HG03064 (cell line): ENCODE measurements around the gene BEND7.

Experiments used
- ATAC-seq: cut with Tn5 transposase; IDR thresholded peaks from one replicate; pipeline ENCODE4 v1.9.1; 2021; ENCODE audit warnings: low read depth; ENCODE audit not compliant: unreplicated experiment

Gene BEND7

GRCh38 chr10:13393640-13394039 lies 135.2 kb downstream of the BEND7 start:
- no peak for ATAC-seq

GRCh38 chr10:13392701-13393100 lies 136.1 kb downstream of the BEND7 start:
- ATAC-seq, result no peak
